HG02588 (cell line): ENCODE results near the gene IRF5.

Source experiments
- ATAC-seq: cut with Tn5 transposase; IDR thresholded peaks from one replicate; pipeline ENCODE4 v1.9.1; 2021; ENCODE audit warnings: mild to moderate bottlenecking, moderate library complexity; ENCODE audit not compliant: unreplicated experiment

IRF5 gene

GRCh38 chr7:128919881-128920799 is 17.6 kb upstream of the IRF5 start:
- no peak for ATAC-seq

- ATAC-seq: no peak
Observed at GRCh38 chr7:128920913-128921582, 16.7 kb upstream of the IRF5 start.

- no peak for ATAC-seq
Observed at GRCh38 chr7:128921866-128922440, 15.8 kb upstream of the IRF5 start.

GRCh38 chr7:128922496-128923410 is 15.0 kb upstream of the IRF5 start:
- no peak for ATAC-seq

- ATAC-seq: no peak
Observed at GRCh38 chr7:128923411-128923800, 14.3 kb upstream of the IRF5 start.

- ATAC-seq: no peak
Observed at GRCh38 chr7:128924707-128925588, 12.8 kb upstream of the IRF5 start.

GRCh38 chr7:128928159-128928813 is 9.4 kb upstream of the IRF5 start:
- no peak for ATAC-seq

- no peak for ATAC-seq
Observed at GRCh38 chr7:128928882-128929788, 8.6 kb upstream of the IRF5 start.

GRCh38 chr7:128931190-128931798 is 6.4 kb upstream of the IRF5 start:
- ATAC-seq: no peak

GRCh38 chr7:128931965-128932861 is 5.5 kb upstream of the IRF5 start:
- no peak for ATAC-seq

- ATAC-seq: no peak
Observed at GRCh38 chr7:128932862-128933179, 4.9 kb upstream of the IRF5 start.

GRCh38 chr7:128933180-128933891 is 4.4 kb upstream of the IRF5 start:
- ATAC-seq: no peak

- peak; percentile 31 for ATAC-seq
Observed at GRCh38 chr7:128934361-128935341, 3.1 kb upstream of the IRF5 start.

GRCh38 chr7:128935342-128935730 is 2.4 kb upstream of the IRF5 start:
- ATAC-seq: no peak

GRCh38 chr7:128936798-128937197 is 929 bp upstream of the IRF5 start:
- ATAC-seq: no peak
